ENCODE results near the gene C19orf25.

Gene C19orf25

GRCh38 chr19:1451916-1452801, 26.9 kb downstream of the C19orf25 start:
- no peak for TF ChIP-seq CTCF (conservative IDR thresholded peaks at IDR 0.05; ENCODE audit: low read depth, low read length)
- DNase-seq (ENCODE audit: low read depth), result no peak
- H3K4me3 ChIP-seq (ENCODE audit: low read length), result no peak overlapping the region

GRCh38 chr19:1450735-1451731, 28.0 kb downstream of the C19orf25 start:
- TF ChIP-seq CTCF (conservative IDR thresholded peaks at IDR 0.05; ENCODE audit: low read depth, low read length), result no peak
- no peak for DNase-seq (ENCODE audit: low read depth)
- no peak overlapping the region for H3K4me3 ChIP-seq (ENCODE audit: low read length)

- no peak for DNase-seq (ENCODE audit: low read depth)
- no peak within 1 kb of the TSS for H3K4me3 ChIP-seq (ENCODE audit: low read length)
- TF ChIP-seq CTCF (conservative IDR thresholded peaks at IDR 0.05; ENCODE audit: low read depth, low read length), result no peak
These were observed 29.3 kb downstream of the C19orf25 start, which contains the start of gene APC2 for GRCh38 chr19:1449467-1450442. Gene APC2 (plus strand): TSS chr19:1450121. CDS start chr19:1453002, 2,881 bp downstream.

GRCh38 chr19:1447944-1448343, 31.1 kb downstream of the C19orf25 start:
- no peak overlapping the region for H3K4me3 ChIP-seq (ENCODE audit: low read length)
- no peak for DNase-seq (ENCODE audit: low read depth)
- no peak for TF ChIP-seq CTCF (conservative IDR thresholded peaks at IDR 0.05; ENCODE audit: low read depth, low read length)

- no peak for TF ChIP-seq CTCF (conservative IDR thresholded peaks at IDR 0.05; ENCODE audit: low read depth, low read length)
- DNase-seq (ENCODE audit: low read depth), result no peak
- H3K4me3 ChIP-seq (ENCODE audit: low read length), result no peak overlapping the region
These were observed 31.5 kb downstream of the C19orf25 start for GRCh38 chr19:1447504-1447903.
